SK-N-SH treated with all-trans-retinoic acid at 6 μM for 48 hours (cell line): ENCODE results near the gene UBASH3A.

ENCODE experiments used
- CREB5 ChIP-seq: fragments of 250-450 bp; sonication (Bioruptor Pico); IDR thresholded peaks from 2 replicates; pipeline ENCODE4 v1.5.1; 2020; ENCODE audit warnings: low read depth, mild to moderate bottlenecking, moderate library complexity
- CSDC2 ChIP-seq: fragments of 250-450 bp; sonication (Bioruptor Pico); IDR thresholded peaks from 2 replicates; pipeline ENCODE4 v1.5.0; 2020; ENCODE audit warnings: mild to moderate bottlenecking, moderate library complexity
- ISL1 ChIP-seq: fragments of 250-450 bp; sonication (Bioruptor Pico); IDR thresholded peaks from 2 replicates; pipeline ENCODE4 v2.1.2; 2022; ENCODE audit warnings: mild to moderate bottlenecking, moderate library complexity
- OSR1 ChIP-seq: fragments of 250-450 bp; sonication (Bioruptor Pico); IDR thresholded peaks from 2 replicates; pipeline ENCODE4 v1.8.0; 2022; ENCODE audit warnings: moderate library complexity, mild to moderate bottlenecking, inconsistent platforms
- PATZ1 ChIP-seq: fragments of 250-450 bp; sonication (Bioruptor Pico); IDR thresholded peaks from 2 replicates; pipeline ENCODE4 v1.8.0; 2020; ENCODE audit warnings: mild to moderate bottlenecking, moderate library complexity, borderline replicate concordance
- RARB ChIP-seq: fragments of 250-450 bp; sonication (Bioruptor Pico); IDR thresholded peaks from 2 replicates; pipeline ENCODE4 v1.8.0; 2021; ENCODE audit warnings: mild to moderate bottlenecking, moderate library complexity
- TOX ChIP-seq: fragments of 250-450 bp; sonication (Bioruptor Pico); IDR thresholded peaks from 2 replicates; pipeline ENCODE4 v1.8.0; 2021; ENCODE audit warnings: mild to moderate bottlenecking, moderate library complexity, borderline replicate concordance
- TSHZ2 ChIP-seq: fragments of 250-450 bp; sonication (Bioruptor Pico); IDR thresholded peaks from 2 replicates; pipeline ENCODE4 v1.5.0; 2020; ENCODE audit warnings: mild to moderate bottlenecking, moderate library complexity
- ZFP3 ChIP-seq: fragments of 250-450 bp; sonication (Bioruptor Pico); IDR thresholded peaks from 2 replicates; pipeline ENCODE4 v1.5.0; 2020; ENCODE audit warnings: mild to moderate bottlenecking, moderate library complexity
- ZFP30 ChIP-seq: fragments of 450-650 bp; formaldehyde crosslinking; IDR thresholded peaks from 2 replicates; pipeline ENCODE4 v1.5.0; 2022; ENCODE audit warnings: mild to moderate bottlenecking, moderate library complexity
- ZNF8 ChIP-seq: fragments of 450-650 bp; formaldehyde crosslinking; IDR thresholded peaks from 2 replicates; pipeline ENCODE4 v1.5.0; 2020; ENCODE audit warnings: mild to moderate bottlenecking, moderate library complexity

GRCh38 chr21:42493109-42494060, 89.7 kb downstream of the UBASH3A start:
- TF ChIP-seq TOX (no peak), ZFP3 (CRISPR knock-in tag) (no peak), ZFP30 (CRISPR knock-in tag) (no peak), ISL1 (CRISPR knock-in tag) (no peak), TSHZ2 (CRISPR knock-in tag) (no peak), RARB (CRISPR knock-in tag) (no peak), CREB5 (CRISPR knock-in tag) (no peak), ZNF8 (CRISPR knock-in tag) (no peak), OSR1 (no peak), CSDC2 (CRISPR knock-in tag) (no peak), PATZ1 (CRISPR knock-in tag) (no peak)
